HTR-8/SVneo (cell line): ENCODE data around the gene C2orf72.
"Not testable (repeated sequence)": the region's sequence is repeated elsewhere in the genome, so short reads cannot be mapped to it uniquely, and the experiment has no call there.

Experiments used
- DNase-seq: peaks from one replicate; pipeline ENCODE4 v3.0.0; 2011; ENCODE audit warnings: low spot score, mixed read lengths; ENCODE audit not compliant: insufficient read length
- FAIRE-seq: peaks from 2 replicates; lab custom pipeline; 2011; peaks lifted over from hg19 to GRCh38; lab: Jason Lieb, UNC

Gene C2orf72

GRCh38 chr2:231063347-231063746, 26.0 kb downstream of the C2orf72 start:
- DNase-seq (no peak), FAIRE-seq (no peak)

- no peak for DNase-seq
- FAIRE-seq: no peak
These were observed 28.6 kb downstream of the C2orf72 start for GRCh38 chr2:231065966-231066365.

DNA sequence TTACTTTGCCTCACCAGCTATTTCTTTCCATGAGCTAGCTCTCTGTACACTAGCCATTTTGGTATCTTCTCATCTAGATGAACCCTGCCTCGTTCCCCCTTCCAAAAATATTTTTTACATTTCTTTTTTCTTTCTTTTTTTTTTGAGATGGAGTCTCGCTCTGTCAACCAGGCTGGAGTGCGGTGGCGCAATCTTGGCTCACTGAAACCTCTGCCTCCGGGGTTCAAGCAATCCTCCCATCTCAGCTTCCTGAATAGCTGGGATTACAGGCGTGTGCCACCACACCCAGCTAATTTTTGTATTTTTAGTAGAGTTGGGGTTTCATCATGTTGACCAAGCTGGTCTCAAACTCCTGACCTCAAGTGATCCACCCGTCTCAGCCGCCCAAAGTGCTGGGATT, 30.2 kb downstream of the C2orf72 start:
- not testable (repeated sequence) for DNase-seq, FAIRE-seq

DNA sequence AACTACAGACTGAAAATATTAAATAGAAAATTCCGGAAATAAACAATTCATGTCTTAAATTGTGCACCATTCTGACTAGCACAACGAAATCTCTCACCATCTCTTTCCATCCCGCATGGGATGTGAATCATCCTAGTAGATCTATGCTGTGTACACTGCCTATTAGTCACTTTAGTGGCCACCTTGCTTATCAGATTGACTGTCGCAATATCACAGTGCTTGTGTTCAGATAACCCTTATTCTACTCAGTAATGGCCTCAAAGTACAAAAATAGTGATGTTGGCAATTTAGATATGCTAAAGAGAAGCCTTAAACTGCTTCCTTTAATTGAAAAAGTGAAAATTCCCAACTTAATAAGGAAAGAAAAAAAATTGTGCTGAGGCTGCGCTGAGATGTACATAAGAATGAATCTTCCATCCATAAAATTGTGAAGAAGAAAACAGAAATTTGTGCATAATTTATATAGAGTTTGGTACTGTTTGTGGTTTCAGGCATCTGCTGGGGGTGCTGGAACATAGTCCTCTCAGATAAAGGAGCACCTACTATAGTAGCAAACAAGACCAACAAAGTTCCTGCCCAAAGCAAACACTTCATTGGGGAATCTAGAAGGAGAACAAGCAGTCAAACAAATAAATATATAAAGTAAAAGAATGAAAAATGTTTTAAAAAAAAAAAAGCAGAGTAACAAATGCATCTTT, 31.4 kb downstream of the C2orf72 start:
- no peak for FAIRE-seq

GRCh38 chr2:231069379-231070054, 32.2 kb downstream of the C2orf72 start:
- FAIRE-seq (no peak), DNase-seq (no peak)

More for the DNA sequence above, 31.4 kb downstream of the C2orf72 start:
- DNase-seq: no peak

- FAIRE-seq: no peak
- no peak for DNase-seq
These were observed 47.2 kb downstream of the C2orf72 start for GRCh38 chr2:231084565-231084964.

GRCh38 chr2:231088754-231089153, 51.4 kb downstream of the C2orf72 start:
- FAIRE-seq (no peak), DNase-seq (no peak)

DNA sequence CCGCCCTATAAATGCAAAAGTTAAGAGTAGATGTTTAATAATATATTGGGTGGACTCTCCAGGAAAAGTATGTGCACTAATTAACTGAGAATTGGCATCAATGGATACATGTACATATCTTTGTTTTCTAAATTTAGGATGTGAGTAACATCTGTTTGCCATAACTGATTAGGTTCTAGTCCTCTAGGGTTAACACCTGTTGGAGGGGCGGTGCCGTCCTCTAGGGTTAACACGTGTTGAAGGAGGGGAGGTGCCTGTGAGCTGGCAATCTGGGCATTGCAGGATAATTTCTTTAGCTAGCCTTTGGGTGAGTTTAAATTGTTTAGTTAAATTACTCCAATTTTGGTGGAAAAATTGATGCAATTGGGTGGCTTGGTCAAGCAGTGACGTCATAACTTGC, 56.6 kb downstream of the C2orf72 start:
- no peak for DNase-seq
- no peak for FAIRE-seq

GRCh38 chr2:231094736-231095346, 57.5 kb downstream of the C2orf72 start:
- FAIRE-seq: no peak
- no peak for DNase-seq
